ENCODE data around the gene ZNF2. TPM values are rescaled to one million over a fixed set of nuclear protein-coding genes. Genes with fewer than 3 reads are reported as not detected.

ZNF2 gene
- total and polyA plus RNA-seq, 2 experiments from 2014 or later: 2.0 to 2.5 TPM

Other genes starting within 250 kb of the ZNF2 start
- gene MAL, start 140.1 kb upstream of the ZNF2 start, total RNA-seq (2014; rRNA removed; shearing (Covaris generic)): 0.24 and 2.6 TPM in 2 replicates
- 0.31 TPM in 1 of 2 replicates, not detected in the other for gene MAL, start 140.1 kb upstream of the ZNF2 start, polyA plus RNA-seq (2016; fragmentation: Nextera tagmentation; extraction: Ambion mirVana)
- 51.9 and 57.8 TPM in 2 replicates for gene MRPS5, start 44.0 kb upstream of the ZNF2 start, total RNA-seq (2014; rRNA removed; shearing (Covaris generic))
- gene MRPS5, start 44.0 kb upstream of the ZNF2 start, polyA plus RNA-seq (2016; fragmentation: Nextera tagmentation; extraction: Ambion mirVana): 75.6 and 79.0 TPM in 2 replicates
- 5.7 and 7.2 TPM in 2 replicates for gene ZNF514, start 6.0 kb upstream of the ZNF2 start, total RNA-seq (2014; rRNA removed; shearing (Covaris generic))
- gene ZNF514, start 6.0 kb upstream of the ZNF2 start, polyA plus RNA-seq (2016; fragmentation: Nextera tagmentation; extraction: Ambion mirVana): 8.3 and 9.3 TPM in 2 replicates
- gene ZNF892, start 41.7 kb downstream of the ZNF2 start, total RNA-seq (2014; rRNA removed; shearing (Covaris generic)): 13.3 and 17.9 TPM in 2 replicates
- gene ZNF892, start 41.7 kb downstream of the ZNF2 start, polyA plus RNA-seq (2016; fragmentation: Nextera tagmentation; extraction: Ambion mirVana): 2.2 and 2.7 TPM in 2 replicates
- gene PROM2, start 108.6 kb downstream of the ZNF2 start, total RNA-seq (2014; rRNA removed; shearing (Covaris generic)): 2.2 TPM in 2 replicates
- gene PROM2, start 108.6 kb downstream of the ZNF2 start, polyA plus RNA-seq (2016; fragmentation: Nextera tagmentation; extraction: Ambion mirVana): 1.1 and 2.1 TPM in 2 replicates
- gene KCNIP3, start 131.5 kb downstream of the ZNF2 start, total RNA-seq (2014; rRNA removed; shearing (Covaris generic)): 0.83 and 2.6 TPM in 2 replicates
- gene KCNIP3, start 131.5 kb downstream of the ZNF2 start, polyA plus RNA-seq (2016; fragmentation: Nextera tagmentation; extraction: Ambion mirVana): 0.32 and 0.45 TPM in 2 replicates
- 48.1 and 51.0 TPM in 2 replicates for gene FAHD2A, start 236.9 kb downstream of the ZNF2 start, total RNA-seq (2014; rRNA removed; shearing (Covaris generic))
- 26.8 and 27.6 TPM in 2 replicates for gene FAHD2A, start 236.9 kb downstream of the ZNF2 start, polyA plus RNA-seq (2016; fragmentation: Nextera tagmentation; extraction: Ambion mirVana)